ENCODE measurements around the gene PRR20G. TPM values are rescaled to one million over a fixed set of nuclear protein-coding genes. Genes with fewer than 3 reads are reported as not detected.

Gene PRR20G
- total RNA-seq, 1 experiment from 2014 or later = not detected

GRCh38 chr3:127255516-127255915 is 32.3 kb downstream of the PRR20G start:
- Histone ChIP-seq H3K9me3 (peaks cover 3% of the 10 kb centered on the region), H3K4me1 (no peaks in the 10 kb centered on the region), H3K27me3 (replicated peaks; ENCODE audit: control insufficient read depth, insufficient read depth, low read length) (no peaks in the 10 kb centered on the region; the same call in 1 of the 2 replicates), H3K4me3 (ENCODE audit: low read depth, low read length) (no peak overlapping the region), H3K36me3 (ENCODE audit: control insufficient read depth, insufficient read depth, low read length) (no peaks in the 10 kb centered on the region)
- no peak for TF ChIP-seq CTCF (IDR thresholded peaks at IDR 0.05; ENCODE audit: insufficient read depth in 1 of 2, low read depth in 1 of 2, low read length in 1 of 2, severe bottlenecking in 1 of 2, unreplicated experiment in 1 of 2)
- Mint-ChIP-seq H3K27me3 (ENCODE audit: insufficient read depth, unreplicated experiment) (peaks cover 23% of the 10 kb centered on the region), H3K27ac (ENCODE audit: unreplicated experiment) (no peak overlapping the region), H3K9me3 (ENCODE audit: unreplicated experiment) (no peaks in the 10 kb centered on the region), H3K36me3 (ENCODE audit: insufficient read depth, unreplicated experiment) (no peaks in the 10 kb centered on the region), H3K4me1 (ENCODE audit: low read depth, unreplicated experiment) (no peaks in the 10 kb centered on the region), H3K4me3 (ENCODE audit: unreplicated experiment) (no peak overlapping the region)
- no peak for DNase-seq
- ChIA-PET CTCF (interaction anchor here (0.6 to 1.2 kb wide), 3 partner anchors 9 to 200 kb away, joined by 3 to 5 read pairs (median 3); no protein-coding TSS in a partner anchor), POLR2A (no interaction called here)
- BruUV-seq (replicated peaks) = no TSS peak
- intact Hi-C loops (cut with micrococcal nuclease; ENCODE audit: unreplicated experiment) = loop anchor here (10.0 kb wide), 1 partner anchor 199 kb away; no protein-coding TSS in a partner anchor

- POLR2A ChIA-PET = no interaction called here
Measured at GRCh38 chr3:127254730-127255129, 33.1 kb downstream of the PRR20G start.

GRCh38 chr3:127254033-127254644 is 33.7 kb downstream of the PRR20G start:
- no peaks in the 10 kb centered on the region for H3K4me1 ChIP-seq
- H3K36me3 ChIP-seq (ENCODE audit: control insufficient read depth, insufficient read depth, low read length) = no peaks in the 10 kb centered on the region
- Mint-ChIP-seq H3K4me1 (ENCODE audit: low read depth, unreplicated experiment) (no peaks in the 10 kb centered on the region), H3K36me3 (ENCODE audit: insufficient read depth, unreplicated experiment) (no peaks in the 10 kb centered on the region), H3K4me3 (ENCODE audit: unreplicated experiment) (no peak overlapping the region), H3K9me3 (ENCODE audit: unreplicated experiment) (peaks cover 6% of the 10 kb centered on the region), H3K27me3 (ENCODE audit: insufficient read depth, unreplicated experiment) (peaks cover 20% of the 10 kb centered on the region), H3K27ac (ENCODE audit: unreplicated experiment) (no peak overlapping the region)
- CTCF ChIA-PET = interaction anchor here (0.5 to 1.0 kb wide), 3 partner anchors 80 to 285 kb away, joined by 3 to 4 read pairs (median 3); no protein-coding TSS in a partner anchor
- no peak for DNase-seq
- peaks cover 10% of the 10 kb centered on the region for H3K9me3 ChIP-seq
- POLR2A ChIA-PET = no interaction called here
- intact Hi-C loops (cut with micrococcal nuclease; ENCODE audit: unreplicated experiment) = loop anchor here (10.0 kb wide), 1 partner anchor 201 kb away; no protein-coding TSS in a partner anchor
- no TSS peak for BruUV-seq (replicated peaks)
- no peaks in the 10 kb centered on the region; the same call in 1 of the 2 replicates for H3K27me3 ChIP-seq (replicated peaks; ENCODE audit: control insufficient read depth, insufficient read depth, low read length)
- no peak for TF ChIP-seq CTCF (IDR thresholded peaks at IDR 0.05; ENCODE audit: insufficient read depth in 1 of 2, low read depth in 1 of 2, low read length in 1 of 2, severe bottlenecking in 1 of 2, unreplicated experiment in 1 of 2)
- no peak overlapping the region for H3K4me3 ChIP-seq (ENCODE audit: low read depth, low read length)

More at GRCh38 chr3:127254730-127255129, 33.1 kb downstream of the PRR20G start:
- Histone ChIP-seq H3K9me3 (peaks cover 10% of the 10 kb centered on the region), H3K36me3 (ENCODE audit: control insufficient read depth, insufficient read depth, low read length) (no peaks in the 10 kb centered on the region), H3K4me1 (no peaks in the 10 kb centered on the region), H3K27me3 (replicated peaks; ENCODE audit: control insufficient read depth, insufficient read depth, low read length) (no peaks in the 10 kb centered on the region; the same call in 1 of the 2 replicates), H3K4me3 (ENCODE audit: low read depth, low read length) (no peak overlapping the region)
- peak in 1 of 2 experiments; percentile 16 for DNase-seq
- Mint-ChIP-seq H3K27me3 (ENCODE audit: insufficient read depth, unreplicated experiment) (peaks cover 20% of the 10 kb centered on the region), H3K9me3 (ENCODE audit: unreplicated experiment) (peaks cover 6% of the 10 kb centered on the region), H3K36me3 (ENCODE audit: insufficient read depth, unreplicated experiment) (no peaks in the 10 kb centered on the region), H3K4me3 (ENCODE audit: unreplicated experiment) (no peak overlapping the region), H3K4me1 (ENCODE audit: low read depth, unreplicated experiment) (no peaks in the 10 kb centered on the region), H3K27ac (ENCODE audit: unreplicated experiment) (no peak overlapping the region)
- CTCF ChIA-PET = interaction anchor here (0.5 to 1.2 kb wide), 4 partner anchors 10 to 286 kb away, joined by 3 to 5 read pairs (median 4); no protein-coding TSS in a partner anchor
- TF ChIP-seq CTCF (IDR thresholded peaks at IDR 0.05; ENCODE audit: insufficient read depth in 1 of 2, low read depth in 1 of 2, low read length in 1 of 2, severe bottlenecking in 1 of 2, unreplicated experiment in 1 of 2) = peak in 1 of 2 experiments; percentile 59
- BruUV-seq (replicated peaks) = no TSS peak
- intact Hi-C loops (cut with micrococcal nuclease; ENCODE audit: unreplicated experiment) = loop anchor here (10.0 kb wide), 1 partner anchor 200 kb away; no protein-coding TSS in a partner anchor

All from Caco-2 (cell line).